SK-N-SH (cell line): ENCODE measurements around the gene PTK6.

Experiments
- CTCF ChIP-seq: fragments of 200-600 bp; sonication (generic); IDR thresholded peaks from 2 replicates; pipeline ENCODE4 v1.6.1; 2017; ENCODE audit warnings: antibody characterized with exemption, mild to moderate bottlenecking, moderate library complexity
- POLR2AphosphoS5 ChIP-seq: IDR thresholded peaks from 2 replicates; pipeline ENCODE4 v1.6.1; 2012; ENCODE audit warnings: low read depth, low read length

- TF ChIP-seq CTCF (no peak), POLR2AphosphoS5 (no peak)
Observed at GRCh38 chr20:63533871-63534393, 3.2 kb downstream of the PTK6 start.
